OCI-LY7 (cell line): ENCODE data around the gene VWA8. TPM values are rescaled to one million over a fixed set of nuclear protein-coding genes. Genes with fewer than 3 reads are reported as not detected.
A peak's percentile ranks its signal among the peaks of the same experiment; 100 is the strongest.
"Not testable (repeated sequence)": the region's sequence is repeated elsewhere in the genome, so short reads cannot be mapped to it uniquely, and the experiment has no call there.

Experiments used
- BruUV-seq: library from RNA; stranded (reverse); fragments of 400-500 nt; replicated peaks from 2 replicates; lab custom pipeline; 2021; lab: Mats Ljungman, UMichigan
- CTCF ChIA-PET: fragments of 300-600 bp; sonication (Branson Sonifier 250); formaldehyde crosslinking; loops from one replicate; lab custom pipeline; 2022; ENCODE audit warnings: antibody characterized with exemption; ENCODE audit not compliant: unreplicated experiment; lab: Charles Lee
- POLR2A ChIA-PET: fragments of 300-600 bp; sonication (Branson Sonifier 250); formaldehyde crosslinking; loops from one replicate; lab custom pipeline; 2022; ENCODE audit warnings: antibody characterized with exemption; lab: Charles Lee
- DNase-seq: peaks from one replicate; pipeline ENCODE4 v3.0.0-alpha.2; 2015; ENCODE audit warnings: low spot score
- H2AFZ ChIP-seq: fragments of 200-600 bp; sonication (generic), shearing (Covaris generic); 2 replicates; pipeline ENCODE4 v1.6.1; 2014; ENCODE audit warnings: mild to moderate bottlenecking, antibody characterized with exemption, low read length, moderate library complexity
- H3K27ac ChIP-seq: fragments of 200-600 bp; sonication (generic); 2 replicates; pipeline ENCODE4 v1.5.1; 2014; ENCODE audit warnings: mixed run types, low read depth, mild to moderate bottlenecking, moderate library complexity, low read length, inconsistent platforms; ENCODE audit not compliant: poor library complexity, severe bottlenecking
- H3K36me3 ChIP-seq: fragments of 200-600 bp; sonication (generic); 2 replicates; pipeline ENCODE4 v1.6.1; 2014; ENCODE audit warnings: mild to moderate bottlenecking, antibody characterized with exemption, low read length, moderate library complexity, mixed read lengths; ENCODE audit not compliant: insufficient read depth
- H3K4me1 ChIP-seq: fragments of 200-600 bp; sonication (generic); 2 replicates; pipeline ENCODE4 v1.5.1; 2014; ENCODE audit warnings: mild to moderate bottlenecking, low read length; ENCODE audit not compliant: insufficient read depth, poor library complexity, severe bottlenecking
- H3K4me2 ChIP-seq: fragments of 200-600 bp; sonication (generic); 2 replicates; pipeline ENCODE4 v1.6.1; 2014; ENCODE audit warnings: mild to moderate bottlenecking, low read length
- H3K4me3 ChIP-seq: fragments of 200-600 bp; sonication (generic); 2 replicates; pipeline ENCODE4 v1.5.1; 2014; ENCODE audit warnings: mild to moderate bottlenecking, low read depth, low read length; ENCODE audit not compliant: poor library complexity, severe bottlenecking
- H3K79me2 ChIP-seq: fragments of 200-600 bp; sonication (generic); 2 replicates; pipeline ENCODE4 v1.6.1; 2016; ENCODE audit warnings: low read depth, mild to moderate bottlenecking, low read length, moderate library complexity, mixed read lengths; ENCODE audit not compliant: insufficient read depth
- H3K9me2 ChIP-seq: fragments of 200-600 bp; sonication (generic); 2 replicates; pipeline ENCODE4 v1.6.1; 2016; ENCODE audit warnings: mild to moderate bottlenecking, low read length, mixed read lengths; ENCODE audit not compliant: insufficient read depth
- H3K9me3 ChIP-seq: fragments of 200-600 bp; sonication (generic); 2 replicates; pipeline ENCODE4 v1.6.1; 2014; ENCODE audit warnings: mild to moderate bottlenecking, mixed run types, low read length, mixed read lengths
- H4K20me1 ChIP-seq: fragments of 200-600 bp; sonication (generic); 2 replicates; pipeline ENCODE4 v1.6.1; 2014; ENCODE audit warnings: mild to moderate bottlenecking, antibody characterized with exemption, low read length, moderate library complexity, mixed read lengths; ENCODE audit not compliant: insufficient read depth
- CTCF ChIP-seq: fragments of 200-600 bp; sonication (generic); conservative IDR thresholded peaks from 2 replicates; pipeline ENCODE4 v1.5.1; 2014; ENCODE audit warnings: mild to moderate bottlenecking, antibody characterized with exemption, low read length, moderate library complexity, mixed read lengths
- EZH2phosphoT487 ChIP-seq: fragments of 200-600 bp; sonication (generic); IDR thresholded peaks from 2 replicates; pipeline ENCODE4 v1.6.1; 2018; ENCODE audit warnings: low read depth, borderline replicate concordance, mild to moderate bottlenecking, mixed run types, antibody characterized with exemption, low read length, moderate library complexity, mixed read lengths
- intact Hi-C: fragments of 100-400 bp; cut with micrococcal nuclease; formaldehyde crosslinking; loops from one replicate; pipeline ENCODE4 v1.10.0; 2022; ENCODE audit not compliant: unreplicated experiment
- total RNA-seq, 2 experiments: library from RNA; depleted of rRNA in 1 of 2; stranded (reverse); fragments of >200 nt in 1 of 2; shearing (Covaris generic) in 1 of 2; gene quantifications; 2 replicates each; pipeline ENCODE4 v1.2.3, GENCODE V29; 2014 to 2022

VWA8 gene
- total RNA-seq, 2 experiments from 2014 or later = 26.4 to 31.5 TPM

- intact Hi-C loops = no loop called here
- DNase-seq = no peak
- H3K9me2 ChIP-seq = no peaks in the 10 kb centered on the region
- H3K27ac ChIP-seq = no peak overlapping the region
- no peak overlapping the region for H3K4me2 ChIP-seq
- no peak overlapping the region for H2AFZ ChIP-seq
- POLR2A ChIA-PET = interaction anchor here (1.0 kb wide), 1 partner anchor 19 kb away, joined by 3 read pairs; no protein-coding TSS in a partner anchor
- BruUV-seq = no TSS peak
- no peaks in the 10 kb centered on the region for H3K9me3 ChIP-seq
- H3K4me3 ChIP-seq = no peak overlapping the region
- CTCF ChIA-PET = no interaction called here
- TF ChIP-seq EZH2phosphoT487 = no peak
- no peak for TF ChIP-seq CTCF
- no peaks in the 10 kb centered on the region for H3K79me2 ChIP-seq
- H4K20me1 ChIP-seq = no peaks in the 10 kb centered on the region
- H3K4me1 ChIP-seq = peaks cover 6% of the 10 kb centered on the region
- H3K36me3 ChIP-seq = no peaks in the 10 kb centered on the region; the same call in 1 of the 2 replicates
These were observed 419.6 kb downstream of the VWA8 start for GRCh38 chr13:41541142-41541938.

DNA sequence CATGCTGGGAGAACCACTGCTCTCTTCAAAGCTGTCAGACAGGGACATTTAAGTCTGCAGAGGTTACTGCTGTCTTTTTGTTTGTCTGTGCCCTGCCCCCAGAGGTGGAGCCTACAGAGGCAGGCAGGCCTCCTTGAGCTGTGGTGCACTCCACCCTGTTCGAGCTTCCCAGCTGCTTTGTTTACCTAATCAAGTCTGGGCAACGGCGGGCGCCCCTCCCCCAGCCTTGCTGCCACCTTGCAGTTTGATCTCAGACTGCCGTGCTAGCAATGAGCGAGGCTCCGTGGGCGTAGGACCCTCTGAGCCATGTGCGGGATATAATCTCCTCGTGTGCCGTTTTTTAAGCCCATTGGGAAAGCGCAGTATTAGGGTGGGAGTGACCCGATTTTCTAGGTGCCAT lies 420.7 kb downstream of the VWA8 start:
- DNase-seq, H3K9me3 ChIP-seq, H3K36me3 ChIP-seq, H3K4me2 ChIP-seq, POLR2A ChIA-PET, H3K4me3 ChIP-seq, H3K9me2 ChIP-seq, CTCF ChIA-PET, BruUV-seq, H3K4me1 ChIP-seq, H4K20me1 ChIP-seq, H3K27ac ChIP-seq, H2AFZ ChIP-seq, intact Hi-C loops, H3K79me2 ChIP-seq: not testable (repeated sequence)

DNA sequence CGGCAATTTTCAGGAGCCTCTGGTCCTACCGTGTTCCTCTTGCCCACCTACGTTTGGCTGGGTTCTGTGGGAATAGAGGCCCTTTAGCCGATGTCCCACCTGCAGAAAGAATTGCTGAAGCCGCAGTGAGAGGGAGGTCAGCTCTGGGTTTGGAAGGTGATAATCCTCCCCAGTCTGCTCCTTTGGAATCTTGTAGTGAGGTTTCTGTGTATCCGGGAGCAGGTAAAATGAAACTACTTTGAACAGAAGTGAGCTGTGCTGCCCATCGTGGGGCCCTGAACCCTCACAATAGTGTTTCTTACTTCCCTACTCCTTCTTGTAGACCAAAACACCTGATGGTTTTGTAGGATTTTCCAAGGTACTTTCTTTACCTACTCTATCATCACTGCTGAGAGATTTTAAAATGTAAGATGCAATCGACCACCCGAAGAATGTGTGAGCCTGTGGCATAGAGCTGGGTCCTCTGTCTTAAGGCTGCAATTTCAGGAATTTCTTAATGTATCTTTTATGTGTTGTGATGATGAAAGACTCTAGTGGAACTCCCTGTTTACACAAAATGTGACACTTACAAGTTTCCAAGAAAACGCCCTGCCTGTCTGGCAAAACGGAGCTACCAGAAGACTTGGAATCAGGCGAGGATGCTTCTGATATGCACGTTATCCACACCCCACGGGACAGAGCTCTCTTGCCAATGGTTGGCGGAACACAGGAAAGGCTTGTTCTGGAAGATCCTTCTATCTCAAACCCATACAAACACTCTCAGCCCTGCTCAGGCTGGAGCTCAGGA lies 427.4 kb downstream of the VWA8 start:
- H3K79me2 ChIP-seq = no peaks in the 10 kb centered on the region
- CTCF ChIA-PET = no interaction called here
- no TSS peak for BruUV-seq
- H3K4me2 ChIP-seq = peak overlapping the region; percentile 5; the same call in 1 of the 2 replicates
- H3K9me3 ChIP-seq = no peaks in the 10 kb centered on the region
- no peak for TF ChIP-seq CTCF
- no peak for TF ChIP-seq EZH2phosphoT487
- POLR2A ChIA-PET = interaction anchor here (0.6 to 1.2 kb wide), 3 partner anchors 13 to 28 kb away, joined by 3 read pairs; no protein-coding TSS in a partner anchor
- no peaks in the 10 kb centered on the region for H3K9me2 ChIP-seq
- H2AFZ ChIP-seq = peak overlapping the region; percentile 15; the same call in 1 of the 2 replicates
- H3K36me3 ChIP-seq = no peaks in the 10 kb centered on the region
- no peak for DNase-seq
- H3K4me1 ChIP-seq = peaks cover 8% of the 10 kb centered on the region
- no peak overlapping the region for H3K4me3 ChIP-seq
- H4K20me1 ChIP-seq = no peaks in the 10 kb centered on the region
- intact Hi-C loops = no loop called here
- H3K27ac ChIP-seq = no peak overlapping the region
